KMS-11 (cell line): ENCODE data around the gene DDX5.
"Not testable (repeated sequence)": the region's sequence is repeated elsewhere in the genome, so short reads cannot be mapped to it uniquely, and the experiment has no call there.

Experiments
- H2AFZ ChIP-seq: fragments of 200-600 bp; sonication (generic); 2 replicates; pipeline ENCODE4 v1.6.1; 2016; ENCODE audit warnings: antibody characterized with exemption, mixed run types, low read depth
- H3K27ac ChIP-seq: fragments of 200-600 bp; sonication (generic); 2 replicates; pipeline ENCODE4 v1.6.1; 2016; ENCODE audit warnings: mild to moderate bottlenecking, mixed run types
- H3K27me3 ChIP-seq: fragments of 200-600 bp; sonication (generic); 2 replicates; pipeline ENCODE4 v1.6.1; 2017; ENCODE audit warnings: mild to moderate bottlenecking, low read depth, mixed run types, moderate library complexity; ENCODE audit not compliant: insufficient read depth
- H3K36me3 ChIP-seq: fragments of 200-600 bp; sonication (generic); 2 replicates; pipeline ENCODE4 v1.6.1; 2017; ENCODE audit warnings: mild to moderate bottlenecking, mixed run types; ENCODE audit not compliant: insufficient read depth
- H3K4me1 ChIP-seq: fragments of 200-600 bp; sonication (generic); 2 replicates; pipeline ENCODE4 v1.6.1; 2016; ENCODE audit warnings: mild to moderate bottlenecking, low read depth, mixed run types; ENCODE audit not compliant: poor library complexity, severe bottlenecking
- H3K4me2 ChIP-seq: fragments of 200-600 bp; sonication (generic); 2 replicates; pipeline ENCODE4 v1.7.0; 2016; ENCODE audit warnings: mild to moderate bottlenecking, mixed run types
- H3K4me3 ChIP-seq: fragments of 200-600 bp; sonication (generic); IDR thresholded peaks from 2 replicates; pipeline ENCODE4 v1.6.1; 2017; ENCODE audit warnings: low read depth, low read length, mixed read lengths; ENCODE audit not compliant: insufficient read depth
- H3K79me2 ChIP-seq: fragments of 200-600 bp; sonication (generic); 2 replicates; pipeline ENCODE4 v1.6.1; 2016; ENCODE audit warnings: low read depth, mixed run types; ENCODE audit not compliant: insufficient read depth
- H3K9ac ChIP-seq: fragments of 200-600 bp; sonication (generic); 2 replicates; pipeline ENCODE4 v1.6.1; 2016; ENCODE audit warnings: mild to moderate bottlenecking, mixed run types
- H4K20me1 ChIP-seq: fragments of 200-600 bp; sonication (generic); 2 replicates; pipeline ENCODE4 v1.6.1; 2016; ENCODE audit warnings: mild to moderate bottlenecking, mixed run types; ENCODE audit not compliant: insufficient read depth
- TF ChIP-seq, protein P1 (sequence below): fragments of 200-600 bp; sonication (generic); conservative IDR thresholded peaks from 2 replicates; pipeline ENCODE4 v1.6.1; 2017; ENCODE audit warnings: low read depth, mild to moderate bottlenecking, antibody characterized with exemption, low read length, moderate library complexity, mixed read lengths

DDX5 gene

GRCh38 chr17:64496786-64497564 lies 9.1 kb downstream of the DDX5 start, which contains the start of gene POLG2:
TSS of gene POLG2 (minus strand) at chr17:64497054. CDS start at chr17:64496968, 86 bp downstream.
- Histone ChIP-seq H3K9ac (peak within 1 kb of the TSS; percentile 41), H3K4me1 (peaks cover 70% of the 10 kb centered on the region), H3K27ac (peak within 1 kb of the TSS; percentile 59), H4K20me1 (peaks cover 24% of the 10 kb centered on the region; the same call in 1 of the 2 replicates), H3K27me3 (no peaks in the 10 kb centered on the region), H3K4me3 (peak within 1 kb of the TSS; percentile 34), H3K36me3 (peaks cover 29% of the 10 kb centered on the region; the same call in 1 of the 2 replicates), H3K4me2 (peak within 1 kb of the TSS; percentile 44), H3K79me2 (peaks cover 59% of the 10 kb centered on the region), H2AFZ (peak within 1 kb of the TSS; percentile 68)
- TF ChIP-seq, protein P1, sequence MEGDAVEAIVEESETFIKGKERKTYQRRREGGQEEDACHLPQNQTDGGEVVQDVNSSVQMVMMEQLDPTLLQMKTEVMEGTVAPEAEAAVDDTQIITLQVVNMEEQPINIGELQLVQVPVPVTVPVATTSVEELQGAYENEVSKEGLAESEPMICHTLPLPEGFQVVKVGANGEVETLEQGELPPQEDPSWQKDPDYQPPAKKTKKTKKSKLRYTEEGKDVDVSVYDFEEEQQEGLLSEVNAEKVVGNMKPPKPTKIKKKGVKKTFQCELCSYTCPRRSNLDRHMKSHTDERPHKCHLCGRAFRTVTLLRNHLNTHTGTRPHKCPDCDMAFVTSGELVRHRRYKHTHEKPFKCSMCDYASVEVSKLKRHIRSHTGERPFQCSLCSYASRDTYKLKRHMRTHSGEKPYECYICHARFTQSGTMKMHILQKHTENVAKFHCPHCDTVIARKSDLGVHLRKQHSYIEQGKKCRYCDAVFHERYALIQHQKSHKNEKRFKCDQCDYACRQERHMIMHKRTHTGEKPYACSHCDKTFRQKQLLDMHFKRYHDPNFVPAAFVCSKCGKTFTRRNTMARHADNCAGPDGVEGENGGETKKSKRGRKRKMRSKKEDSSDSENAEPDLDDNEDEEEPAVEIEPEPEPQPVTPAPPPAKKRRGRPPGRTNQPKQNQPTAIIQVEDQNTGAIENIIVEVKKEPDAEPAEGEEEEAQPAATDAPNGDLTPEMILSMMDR: peak; percentile 86

- Histone ChIP-seq H3K4me3 (peak overlapping the region; percentile 34), H3K4me2 (peak overlapping the region; percentile 44), H4K20me1 (peaks cover 19% of the 10 kb centered on the region; the same call in 1 of the 2 replicates), H3K27ac (peak overlapping the region; percentile 59), H3K27me3 (no peaks in the 10 kb centered on the region), H3K79me2 (peaks cover 53% of the 10 kb centered on the region), H3K9ac (peak overlapping the region; percentile 41), H3K36me3 (peaks cover 23% of the 10 kb centered on the region; the same call in 1 of the 2 replicates), H3K4me1 (peaks cover 63% of the 10 kb centered on the region), H2AFZ (peak overlapping the region; percentile 68)
- TF ChIP-seq, protein P1: 0 out of 2 replicates have a peak, but pooled peaks have one; percentile 9
These were observed 9.7 kb downstream of the DDX5 start for GRCh38 chr17:64496348-64496785.

- H3K27ac ChIP-seq, H3K4me3 ChIP-seq, H2AFZ ChIP-seq, H3K9ac ChIP-seq, H3K27me3 ChIP-seq, H4K20me1 ChIP-seq: not testable (repeated sequence)
- peaks cover 53% of the 10 kb centered on the region for H3K4me1 ChIP-seq
- H3K4me2 ChIP-seq: peak overlapping the region; percentile 44
- H3K36me3 ChIP-seq: peaks cover 16% of the 10 kb centered on the region; the same call in 1 of the 2 replicates
- peaks cover 42% of the 10 kb centered on the region for H3K79me2 ChIP-seq
These were observed 10.8 kb downstream of the DDX5 start for GRCh38 chr17:64495300-64495699.

GRCh38 chr17:64494121-64494520 lies 12.0 kb downstream of the DDX5 start:
- Histone ChIP-seq H3K79me2 (peaks cover 34% of the 10 kb centered on the region), H3K4me3 (no peak overlapping the region), H3K27me3 (no peaks in the 10 kb centered on the region), H3K4me2 (peak overlapping the region; percentile 11; the same call in 1 of the 2 replicates), H2AFZ (no peak overlapping the region), H4K20me1 (no peaks in the 10 kb centered on the region; the same call in 1 of the 2 replicates), H3K4me1 (peaks cover 41% of the 10 kb centered on the region), H3K27ac (no peak overlapping the region), H3K36me3 (0 out of 2 replicates have a peak, but pooled peaks cover 4% of the 10 kb centered on the region), H3K9ac (no peak overlapping the region)
- TF ChIP-seq, protein P1: no peak
